ENCODE results near the gene NRP1. TPM values are rescaled to one million over a fixed set of nuclear protein-coding genes. Genes with fewer than 3 reads are reported as not detected.

NRP1 gene
- total RNA-seq, 1 experiment from 2014 or later, result 555 TPM

- DNase-seq, result peak; percentile 100
- Histone ChIP-seq H3K4me3 (ENCODE audit: low read length) (peak overlapping the region; percentile 69), H2AFZ (ENCODE audit: low read length) (no peak overlapping the region), H4K20me1 (ENCODE audit: low read length) (peaks cover 76% of the 10 kb centered on the region), H3K9me2 (replicated peaks; ENCODE audit: low read length) (no peaks in the 10 kb centered on the region), H3F3A (ENCODE audit: low read length, unreplicated experiment) (peaks cover 18% of the 10 kb centered on the region), H3K9me3 (ENCODE audit: low read length) (no peaks in the 10 kb centered on the region), H3K27me3 (ENCODE audit: low read length) (no peaks in the 10 kb centered on the region), H3K79me2 (ENCODE audit: low read length) (peaks cover 99% of the 10 kb centered on the region), H3K36me3 (ENCODE audit: low read depth, low read length) (peaks cover 78% of the 10 kb centered on the region), H3K9ac (ENCODE audit: low read length) (peak overlapping the region; percentile 89), H3K27ac (ENCODE audit: low read length) (peak overlapping the region; percentile 86), H3K4me2 (ENCODE audit: low read length) (peak overlapping the region; percentile 78), H3K4me1 (ENCODE audit: insufficient read depth, low read length) (peaks cover 46% of the 10 kb centered on the region)
- TF ChIP-seq CTCF (conservative IDR thresholded peaks at IDR 0.05; ENCODE audit: low read depth, low read length), result peak; percentile 100
- TF ChIP-seq EZH2phosphoT487 (IDR thresholded peaks at IDR 0.05; ENCODE audit: borderline replicate concordance, low read length), result no peak
- TF ChIP-seq EZH2 (IDR thresholded peaks at IDR 0.05; ENCODE audit: low read length, unreplicated experiment), result no peak
- intact Hi-C loops (cut with micrococcal nuclease), result loop anchor here (1.0 to 10.0 kb wide), 12 partner anchors 229 to 1674 kb away; no protein-coding TSS in a partner anchor
- CTCF ChIA-PET, result interaction anchor here (0.6 to 2.4 kb wide), 3 partner anchors 138 to 1688 kb away, joined by 3 to 12 read pairs (median 3); no protein-coding TSS in a partner anchor
- TSS peak; percentile 47 for BruUV-seq (replicated peaks)
- POLR2A ChIA-PET (ENCODE audit: unreplicated experiment), result interaction anchor here (0.6 to 0.7 kb wide), 3 partner anchors 15 to 645 kb away, joined by 3 to 21 read pairs (median 4); no protein-coding TSS in a partner anchor
- peak; percentile 21 for ATAC-seq
Observed at GRCh38 chr10:33330543-33331378, 3.7 kb downstream of the NRP1 start.

DNA sequence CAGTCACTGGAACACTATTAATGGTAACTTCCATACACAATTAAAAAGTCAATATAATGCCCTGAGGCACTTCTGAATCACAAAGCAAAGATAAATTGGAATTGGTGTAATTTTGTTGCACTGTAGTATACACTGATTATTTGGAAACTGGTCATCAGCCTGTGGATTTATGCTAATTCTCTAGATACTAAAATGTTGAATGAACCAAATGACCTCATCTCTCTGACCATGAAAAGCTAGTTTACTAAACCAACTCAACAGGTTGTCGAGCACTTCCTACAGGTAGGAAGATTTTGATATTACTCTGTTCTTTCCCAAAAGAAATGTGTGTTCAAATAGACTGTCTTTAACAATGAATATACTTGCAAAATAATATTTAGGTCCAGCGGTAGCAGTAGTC is 5.3 kb downstream of the NRP1 start:
- peak; percentile 98 for DNase-seq
- peak overlapping the region; percentile 78 for H3K4me2 ChIP-seq (ENCODE audit: low read length)
- H3K27ac ChIP-seq (ENCODE audit: low read length), result peak overlapping the region; percentile 86
- H3K9me3 ChIP-seq (ENCODE audit: low read length), result no peaks in the 10 kb centered on the region
- TF ChIP-seq CTCF (conservative IDR thresholded peaks at IDR 0.05; ENCODE audit: low read depth, low read length) (no peak), EZH2phosphoT487 (IDR thresholded peaks at IDR 0.05; ENCODE audit: borderline replicate concordance, low read length) (no peak), EZH2 (IDR thresholded peaks at IDR 0.05; ENCODE audit: low read length, unreplicated experiment) (no peak)
- peaks cover 18% of the 10 kb centered on the region for H3F3A ChIP-seq (ENCODE audit: low read length, unreplicated experiment)
- H3K36me3 ChIP-seq (ENCODE audit: low read depth, low read length), result peaks cover 93% of the 10 kb centered on the region
- intact Hi-C loops (cut with micrococcal nuclease), result loop anchor here (1.0 to 5.0 kb wide), 4 partner anchors 56 to 1200 kb away; no protein-coding TSS in a partner anchor
- peak; percentile 29 for ATAC-seq
- H4K20me1 ChIP-seq (ENCODE audit: low read length), result peaks cover 82% of the 10 kb centered on the region
- peak overlapping the region; percentile 89 for H3K9ac ChIP-seq (ENCODE audit: low read length)
- H3K79me2 ChIP-seq (ENCODE audit: low read length), result peaks cover 100% of the 10 kb centered on the region
- CTCF ChIA-PET, result interaction anchor here (0.5 to 0.6 kb wide), 2 partner anchors 21 to 649 kb away, joined by 3 to 4 read pairs; no protein-coding TSS in a partner anchor
- no peaks in the 10 kb centered on the region for H3K9me2 ChIP-seq (replicated peaks; ENCODE audit: low read length)
- no TSS peak for BruUV-seq (replicated peaks)
- POLR2A ChIA-PET (ENCODE audit: unreplicated experiment), result interaction anchor here (0.5 to 0.6 kb wide), 2 partner anchors 52 to 906 kb away, joined by 3 to 4 read pairs; no protein-coding TSS in a partner anchor
- no peaks in the 10 kb centered on the region for H3K27me3 ChIP-seq (ENCODE audit: low read length)
- H3K4me3 ChIP-seq (ENCODE audit: low read length), result peak overlapping the region; percentile 69
- H3K4me1 ChIP-seq (ENCODE audit: insufficient read depth, low read length), result peaks cover 53% of the 10 kb centered on the region
- no peak overlapping the region for H2AFZ ChIP-seq (ENCODE audit: low read length)

Measured in PC-3 (cell line).